GF-D8 (cell line): ENCODE results near the gene LRRC10.

ENCODE experiments used
- DNase-seq: peaks from one replicate; lab custom pipeline; 2025; lab: John Stamatoyannopoulos, UW

Gene LRRC10

GRCh38 chr12:69610729-69611128, at the start of gene LRRC10:
TSS of gene LRRC10 (minus strand) at chr12:69610907. CDS start at chr12:69610838, 69 bp downstream.
- no peak for DNase-seq

GRCh38 chr12:69660164-69660863, 49.6 kb upstream of the LRRC10 start:
- DNase-seq = no peak

GRCh38 chr12:69658203-69658602, 47.5 kb upstream of the LRRC10 start:
- DNase-seq = no peak

- no peak for DNase-seq
Observed at GRCh38 chr12:69657376-69658137, 46.9 kb upstream of the LRRC10 start.

- DNase-seq = no peak
Observed at GRCh38 chr12:69655616-69656340, 45.1 kb upstream of the LRRC10 start.

- DNase-seq = no peak
Observed at GRCh38 chr12:69653703-69654102, 43.0 kb upstream of the LRRC10 start.

- no peak for DNase-seq
Observed at GRCh38 chr12:69651922-69652321, 41.2 kb upstream of the LRRC10 start.

- no peak for DNase-seq
Observed at GRCh38 chr12:69649529-69649928, 38.8 kb upstream of the LRRC10 start.

- no peak for DNase-seq
Observed at GRCh38 chr12:69648476-69648875, 37.8 kb upstream of the LRRC10 start.

- no peak for DNase-seq
Observed at GRCh38 chr12:69647178-69647577, 36.5 kb upstream of the LRRC10 start.

- no peak for DNase-seq
Observed at GRCh38 chr12:69645031-69645430, 34.3 kb upstream of the LRRC10 start.

GRCh38 chr12:69644511-69644910, 33.8 kb upstream of the LRRC10 start:
- DNase-seq = no peak

- DNase-seq = no peak
Observed at GRCh38 chr12:69642531-69642930, 31.8 kb upstream of the LRRC10 start.

- DNase-seq = no peak
Observed at GRCh38 chr12:69641546-69641945, 30.8 kb upstream of the LRRC10 start.

GRCh38 chr12:69639400-69640016, 28.8 kb upstream of the LRRC10 start:
- peak; percentile 5 for DNase-seq

GRCh38 chr12:69633061-69633460, 22.4 kb upstream of the LRRC10 start:
- no peak for DNase-seq

- no peak for DNase-seq
Observed at GRCh38 chr12:69630191-69630590, 19.5 kb upstream of the LRRC10 start.

- no peak for DNase-seq
Observed at GRCh38 chr12:69627501-69627900, 16.8 kb upstream of the LRRC10 start.

- DNase-seq = no peak
Observed at GRCh38 chr12:69623970-69624369, 13.3 kb upstream of the LRRC10 start.

GRCh38 chr12:69621551-69621950, 10.8 kb upstream of the LRRC10 start:
- no peak for DNase-seq

- DNase-seq = no peak
Observed at GRCh38 chr12:69620921-69621320, 10.2 kb upstream of the LRRC10 start.

- no peak for DNase-seq
Observed at GRCh38 chr12:69620077-69620476, 9.4 kb upstream of the LRRC10 start.
